Cardiac muscle cell (in vitro differentiated cells and primary cell): ENCODE measurements around the gene KLC1. TPM values are rescaled to one million over a fixed set of nuclear protein-coding genes. Genes with fewer than 3 reads are reported as not detected.

Experiments
- DNase-seq, 2 donors: peaks; one replicate each; pipeline versions ENCODE4 v3.0.0 to v3.0.0-alpha.2; 2010 to 2017; ENCODE audit warnings: low read depth in 1 of 2, low spot score in 1 of 2
- H3K27ac ChIP-seq: fragments of 200-600 bp; sonication (generic); 2 replicates; pipeline ENCODE4 v1.5.1; 2016
- H3K27me3 ChIP-seq: fragments of 200-600 bp; sonication (generic); 2 replicates; pipeline ENCODE4 v1.6.0; 2016; ENCODE audit warnings: control low read depth
- H3K36me3 ChIP-seq: fragments of 200-600 bp; sonication (generic); 2 replicates; pipeline ENCODE4 v1.5.1; 2016; ENCODE audit warnings: control low read depth
- H3K4me1 ChIP-seq: fragments of 200-600 bp; sonication (generic); 2 replicates; pipeline ENCODE4 v1.8.1; 2017; ENCODE audit warnings: low read depth, mild to moderate bottlenecking, mixed run types
- H3K4me3 ChIP-seq: fragments of 200-600 bp; sonication (generic); 2 replicates; pipeline ENCODE4 v1.5.1; 2016; ENCODE audit warnings: mild to moderate bottlenecking
- H3K9me3 ChIP-seq: fragments of 200-600 bp; sonication (generic); 2 replicates; pipeline ENCODE4 v1.5.1; 2017; ENCODE audit warnings: low read depth, mild to moderate bottlenecking, control low read depth
- polyA plus RNA-seq: library from polyadenylated mRNA; unstranded; fragments of >200 nt; fragmentation: Nextera tagmentation; extraction: Ambion mirVana; gene quantifications from 2 replicates; pipeline ENCODE4 v1.2.1, GENCODE V29; 2016
- total RNA-seq: library from RNA; depleted of rRNA; stranded (reverse); fragments of >200 nt; gene quantifications from 2 replicates; pipeline ENCODE4 v1.2.3, GENCODE V29; 2016
- TF ChIP-seq, protein P1 (sequence below): IDR thresholded peaks from 2 replicates; pipeline ENCODE4 v1.5.1; 2012; ENCODE audit warnings: low read depth, mild to moderate bottlenecking, low read length

Gene KLC1
- total and polyA plus RNA-seq, 2 experiments from 2014 or later: 167 to 365 TPM

- no peak overlapping the region for H3K4me3 ChIP-seq
- no peaks in the 10 kb centered on the region for H3K4me1 ChIP-seq
- TF ChIP-seq, protein P1, sequence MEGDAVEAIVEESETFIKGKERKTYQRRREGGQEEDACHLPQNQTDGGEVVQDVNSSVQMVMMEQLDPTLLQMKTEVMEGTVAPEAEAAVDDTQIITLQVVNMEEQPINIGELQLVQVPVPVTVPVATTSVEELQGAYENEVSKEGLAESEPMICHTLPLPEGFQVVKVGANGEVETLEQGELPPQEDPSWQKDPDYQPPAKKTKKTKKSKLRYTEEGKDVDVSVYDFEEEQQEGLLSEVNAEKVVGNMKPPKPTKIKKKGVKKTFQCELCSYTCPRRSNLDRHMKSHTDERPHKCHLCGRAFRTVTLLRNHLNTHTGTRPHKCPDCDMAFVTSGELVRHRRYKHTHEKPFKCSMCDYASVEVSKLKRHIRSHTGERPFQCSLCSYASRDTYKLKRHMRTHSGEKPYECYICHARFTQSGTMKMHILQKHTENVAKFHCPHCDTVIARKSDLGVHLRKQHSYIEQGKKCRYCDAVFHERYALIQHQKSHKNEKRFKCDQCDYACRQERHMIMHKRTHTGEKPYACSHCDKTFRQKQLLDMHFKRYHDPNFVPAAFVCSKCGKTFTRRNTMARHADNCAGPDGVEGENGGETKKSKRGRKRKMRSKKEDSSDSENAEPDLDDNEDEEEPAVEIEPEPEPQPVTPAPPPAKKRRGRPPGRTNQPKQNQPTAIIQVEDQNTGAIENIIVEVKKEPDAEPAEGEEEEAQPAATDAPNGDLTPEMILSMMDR: no peak
- no peaks in the 10 kb centered on the region for H3K9me3 ChIP-seq
- DNase-seq: no peak
- H3K27me3 ChIP-seq: no peaks in the 10 kb centered on the region
- H3K36me3 ChIP-seq: peaks cover 31% of the 10 kb centered on the region
- no peak overlapping the region for H3K27ac ChIP-seq
Measured at GRCh38 chr14:103662591-103662990, 33.6 kb downstream of the KLC1 start.

DNA sequence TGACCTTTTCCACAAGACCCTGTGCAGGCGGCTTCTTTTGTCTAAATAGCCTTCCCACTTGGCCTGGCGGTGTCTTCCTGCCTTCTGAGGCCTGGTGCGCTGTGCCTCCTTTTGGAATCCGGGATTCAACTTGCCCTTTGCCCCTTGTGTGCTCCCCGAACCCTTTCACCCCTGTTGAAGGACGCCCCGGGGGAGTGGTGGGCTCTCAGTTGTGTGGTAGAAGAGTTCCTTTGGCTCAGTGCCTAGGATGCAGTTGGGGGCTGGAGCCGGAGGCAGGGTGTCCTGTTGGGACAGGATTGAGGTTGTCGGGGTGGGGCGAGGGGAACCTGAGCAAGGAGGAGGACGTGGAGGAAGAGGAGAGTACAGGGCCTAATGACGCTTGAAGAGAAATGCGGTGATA lies 34.5 kb downstream of the KLC1 start:
- no peak overlapping the region for H3K4me3 ChIP-seq
- no peak overlapping the region for H3K27ac ChIP-seq
- H3K36me3 ChIP-seq: peaks cover 30% of the 10 kb centered on the region
- TF ChIP-seq, protein P1: no peak
- H3K4me1 ChIP-seq: no peaks in the 10 kb centered on the region
- DNase-seq: no peak
- H3K9me3 ChIP-seq: no peaks in the 10 kb centered on the region
- H3K27me3 ChIP-seq: no peaks in the 10 kb centered on the region

DNA sequence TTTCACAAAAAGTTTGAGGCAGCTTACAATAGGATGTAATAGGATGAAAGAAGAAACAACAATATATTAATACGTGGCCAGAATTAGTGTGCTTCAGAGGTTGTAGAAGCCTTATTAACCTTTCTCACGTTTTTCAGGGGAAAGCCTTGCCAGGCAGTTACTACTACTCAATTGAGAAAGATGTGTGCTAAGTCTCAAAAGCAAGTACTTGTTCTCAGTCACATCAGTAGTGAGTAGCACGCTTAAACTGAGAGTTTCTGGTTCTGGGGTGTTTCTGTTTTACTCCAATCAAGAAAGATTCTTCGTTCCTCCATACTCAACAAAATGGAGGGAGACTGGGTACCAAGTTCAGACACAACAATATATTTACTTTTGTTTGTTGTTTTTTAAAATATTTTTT lies 38.7 kb downstream of the KLC1 start:
- Histone ChIP-seq H3K27me3 (no peaks in the 10 kb centered on the region), H3K4me1 (no peaks in the 10 kb centered on the region), H3K36me3 (peaks cover 29% of the 10 kb centered on the region), H3K9me3 (no peaks in the 10 kb centered on the region), H3K27ac (no peak overlapping the region), H3K4me3 (no peak overlapping the region)
- no peak for DNase-seq
- TF ChIP-seq, protein P1: no peak

DNA sequence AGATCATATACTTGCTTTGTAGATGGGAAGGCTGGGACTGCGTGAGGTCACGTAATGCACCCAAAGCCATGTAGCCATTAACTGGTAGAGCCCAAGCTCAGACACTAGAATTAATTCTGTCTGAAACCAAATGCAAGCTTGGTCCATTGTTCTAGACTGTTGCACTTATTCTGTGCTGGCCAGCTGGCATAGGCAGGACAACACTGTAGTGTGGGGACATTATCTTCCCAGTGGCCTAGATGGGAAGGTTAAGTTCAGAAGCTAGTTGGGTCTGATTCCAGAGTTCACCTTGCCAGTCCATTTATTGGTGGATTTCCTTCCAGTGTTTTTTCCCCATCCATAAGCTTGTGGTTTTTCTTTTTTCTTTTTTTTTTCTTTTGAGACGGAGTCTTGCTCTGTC lies 39.1 kb downstream of the KLC1 start:
- no peaks in the 10 kb centered on the region for H3K27me3 ChIP-seq
- no peaks in the 10 kb centered on the region for H3K9me3 ChIP-seq
- TF ChIP-seq, protein P1: no peak
- no peak overlapping the region for H3K4me3 ChIP-seq
- H3K4me1 ChIP-seq: no peaks in the 10 kb centered on the region
- H3K36me3 ChIP-seq: peaks cover 33% of the 10 kb centered on the region
- DNase-seq: no peak
- H3K27ac ChIP-seq: no peak overlapping the region

DNA sequence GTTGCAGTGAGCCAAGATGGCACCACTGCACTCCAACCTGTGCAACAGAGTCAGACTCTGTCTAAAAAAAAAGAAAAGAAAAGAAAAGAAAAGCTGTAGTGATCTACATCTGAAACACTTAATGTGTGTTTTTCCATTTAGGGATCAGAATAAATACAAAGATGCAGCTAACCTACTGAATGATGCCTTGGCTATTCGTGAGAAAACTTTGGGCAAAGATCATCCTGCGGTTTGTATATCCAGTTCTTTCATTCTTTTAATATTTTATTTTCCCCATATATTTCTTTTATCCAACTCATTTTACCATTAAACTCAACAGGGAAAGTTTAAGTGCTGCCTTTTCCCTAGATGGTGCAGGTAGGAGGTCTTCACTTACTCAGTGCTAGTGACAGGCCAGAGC lies 40.4 kb downstream of the KLC1 start:
- H3K27ac ChIP-seq: no peak overlapping the region
- no peaks in the 10 kb centered on the region for H3K27me3 ChIP-seq
- H3K36me3 ChIP-seq: peaks cover 44% of the 10 kb centered on the region
- H3K9me3 ChIP-seq: no peaks in the 10 kb centered on the region
- no peak for DNase-seq
- TF ChIP-seq, protein P1: no peak
- no peaks in the 10 kb centered on the region for H3K4me1 ChIP-seq
- no peak overlapping the region for H3K4me3 ChIP-seq

GRCh38 chr14:103671911-103672310 lies 42.9 kb downstream of the KLC1 start:
- H3K36me3 ChIP-seq: peaks cover 63% of the 10 kb centered on the region
- no peaks in the 10 kb centered on the region for H3K9me3 ChIP-seq
- peaks cover 8% of the 10 kb centered on the region for H3K4me1 ChIP-seq
- H3K27ac ChIP-seq: no peak overlapping the region
- no peaks in the 10 kb centered on the region for H3K27me3 ChIP-seq
- TF ChIP-seq, protein P1: no peak
- no peak overlapping the region for H3K4me3 ChIP-seq
- no peak for DNase-seq
